ENCODE data around the gene KCNN4.

KCNN4 gene

DNA sequence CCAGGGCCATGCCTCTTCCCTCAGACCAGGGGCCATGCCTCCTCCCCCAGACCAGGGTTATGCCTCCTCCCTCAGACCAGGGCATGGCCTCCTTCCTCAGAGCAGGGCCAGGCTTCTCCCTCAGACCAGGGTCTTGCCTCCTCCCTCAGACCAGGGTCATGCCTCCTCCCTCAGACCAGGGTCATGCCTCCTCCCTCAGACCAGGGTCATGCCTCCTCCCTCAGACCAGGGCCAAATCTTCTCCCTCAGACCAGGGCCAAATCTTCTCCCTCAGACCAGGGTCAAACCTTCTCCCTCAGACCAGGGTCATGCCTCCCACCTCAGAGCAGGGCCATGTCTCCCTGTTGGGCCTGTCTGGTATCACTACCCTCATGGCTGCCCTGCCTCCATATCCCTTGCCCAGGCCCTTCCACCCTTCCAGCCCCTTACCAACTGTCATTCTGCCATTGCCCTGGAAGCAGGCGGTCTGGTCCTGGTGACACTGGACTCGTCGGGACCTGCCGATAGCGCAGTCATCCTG is 17.3 kb upstream of the KCNN4 start:
- no peaks in the 10 kb centered on the region for H3K9me3 ChIP-seq (ENCODE audit: severe bottlenecking)
- TF ChIP-seq CTCF (IDR thresholded peaks at IDR 0.05; ENCODE audit: poor library complexity, severe bottlenecking): no peak
- H3K27me3 ChIP-seq (ENCODE audit: insufficient read depth, poor library complexity, severe bottlenecking): no peaks in the 10 kb centered on the region
- peak overlapping the region; percentile 19 for H3K27ac ChIP-seq (ENCODE audit: poor library complexity, severe bottlenecking)
- ATAC-seq (ENCODE audit: low read depth): no peak; the same call in 2 of the 3 replicates
- no peaks in the 10 kb centered on the region for H3K36me3 ChIP-seq (ENCODE audit: low read depth)
- H3K4me1 ChIP-seq (ENCODE audit: insufficient read depth, poor library complexity, severe bottlenecking): peaks cover 8% of the 10 kb centered on the region
- no peak for DNase-seq (ENCODE audit: low spot score)
- H3K4me3 ChIP-seq (ENCODE audit: severe bottlenecking): peak overlapping the region; percentile 44

- H3K4me3 ChIP-seq (ENCODE audit: severe bottlenecking): no peak overlapping the region
- H3K4me1 ChIP-seq (ENCODE audit: insufficient read depth, poor library complexity, severe bottlenecking): peaks cover 8% of the 10 kb centered on the region
- H3K9me3 ChIP-seq (ENCODE audit: severe bottlenecking): no peaks in the 10 kb centered on the region
- DNase-seq (ENCODE audit: low spot score) (no peak), ATAC-seq (ENCODE audit: low read depth) (no peak)
- no peak for TF ChIP-seq CTCF (IDR thresholded peaks at IDR 0.05; ENCODE audit: poor library complexity, severe bottlenecking)
- no peaks in the 10 kb centered on the region for H3K36me3 ChIP-seq (ENCODE audit: low read depth)
- no peak overlapping the region for H3K27ac ChIP-seq (ENCODE audit: poor library complexity, severe bottlenecking)
- no peaks in the 10 kb centered on the region for H3K27me3 ChIP-seq (ENCODE audit: insufficient read depth, poor library complexity, severe bottlenecking)
These were observed 16.8 kb upstream of the KCNN4 start for GRCh38 chr19:43797556-43797955.

GRCh38 chr19:43797118-43797517 is 16.3 kb upstream of the KCNN4 start:
- Histone ChIP-seq H3K27ac (ENCODE audit: poor library complexity, severe bottlenecking) (no peak overlapping the region), H3K4me3 (ENCODE audit: severe bottlenecking) (no peak overlapping the region), H3K27me3 (ENCODE audit: insufficient read depth, poor library complexity, severe bottlenecking) (no peaks in the 10 kb centered on the region), H3K9me3 (ENCODE audit: severe bottlenecking) (no peaks in the 10 kb centered on the region), H3K4me1 (ENCODE audit: insufficient read depth, poor library complexity, severe bottlenecking) (peaks cover 8% of the 10 kb centered on the region), H3K36me3 (ENCODE audit: low read depth) (no peaks in the 10 kb centered on the region)
- ATAC-seq (ENCODE audit: low read depth): no peak
- DNase-seq (ENCODE audit: low spot score): no peak
- TF ChIP-seq CTCF (IDR thresholded peaks at IDR 0.05; ENCODE audit: poor library complexity, severe bottlenecking): no peak

DNA sequence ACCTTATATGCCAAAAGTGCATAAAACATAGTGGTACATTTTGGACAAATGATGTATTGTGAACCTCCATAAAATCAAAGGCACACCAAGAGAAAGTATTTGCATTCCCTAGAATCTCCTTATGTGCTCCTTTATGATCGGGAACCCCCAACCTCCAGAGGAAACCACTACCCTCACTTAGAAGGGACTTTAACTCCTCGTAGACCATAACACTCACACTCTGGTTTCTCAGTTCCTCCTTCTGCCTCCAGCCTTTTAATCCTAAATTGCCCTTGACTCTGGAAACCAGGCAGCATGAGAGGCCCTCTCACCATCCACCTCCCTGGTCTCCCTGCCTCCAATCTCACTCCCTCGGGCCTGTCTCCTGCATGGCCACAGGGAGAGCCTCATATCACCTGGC is 9.8 kb upstream of the KCNN4 start:
- H3K27me3 ChIP-seq (ENCODE audit: insufficient read depth, poor library complexity, severe bottlenecking): no peaks in the 10 kb centered on the region
- H3K4me3 ChIP-seq (ENCODE audit: severe bottlenecking): no peak overlapping the region
- no peaks in the 10 kb centered on the region for H3K4me1 ChIP-seq (ENCODE audit: insufficient read depth, poor library complexity, severe bottlenecking)
- H3K27ac ChIP-seq (ENCODE audit: poor library complexity, severe bottlenecking): no peak overlapping the region
- no peak for TF ChIP-seq CTCF (IDR thresholded peaks at IDR 0.05; ENCODE audit: poor library complexity, severe bottlenecking)
- ATAC-seq (ENCODE audit: low read depth): no peak
- DNase-seq (ENCODE audit: low spot score): no peak
- H3K9me3 ChIP-seq (ENCODE audit: severe bottlenecking): no peaks in the 10 kb centered on the region
- no peaks in the 10 kb centered on the region for H3K36me3 ChIP-seq (ENCODE audit: low read depth)

DNA sequence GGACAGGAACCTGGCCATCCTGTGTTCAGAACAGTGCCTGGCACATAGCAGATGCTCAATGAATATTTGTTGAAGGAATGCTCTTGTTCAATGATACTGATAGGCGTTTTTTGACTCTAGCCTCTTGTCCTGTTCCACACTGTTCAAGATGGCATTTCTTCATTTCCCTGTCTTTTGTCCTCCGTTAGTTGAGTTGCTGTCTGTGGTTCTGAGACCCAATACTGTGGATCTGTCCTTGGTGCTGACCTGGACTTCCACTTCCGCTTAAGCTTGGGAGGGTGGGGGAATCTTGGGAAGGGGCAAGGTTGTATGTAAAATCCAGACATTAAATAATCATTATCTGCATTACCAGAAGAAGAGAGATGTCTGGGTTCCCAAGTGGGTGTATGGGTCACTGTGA is 8.3 kb upstream of the KCNN4 start:
- H3K9me3 ChIP-seq (ENCODE audit: severe bottlenecking): no peaks in the 10 kb centered on the region
- TF ChIP-seq CTCF (IDR thresholded peaks at IDR 0.05; ENCODE audit: poor library complexity, severe bottlenecking): no peak
- DNase-seq (ENCODE audit: low spot score): no peak
- no peak overlapping the region for H3K27ac ChIP-seq (ENCODE audit: poor library complexity, severe bottlenecking)
- H3K4me1 ChIP-seq (ENCODE audit: insufficient read depth, poor library complexity, severe bottlenecking): peaks cover 12% of the 10 kb centered on the region
- no peaks in the 10 kb centered on the region for H3K27me3 ChIP-seq (ENCODE audit: insufficient read depth, poor library complexity, severe bottlenecking)
- no peak for ATAC-seq (ENCODE audit: low read depth)
- H3K4me3 ChIP-seq (ENCODE audit: severe bottlenecking): no peak overlapping the region
- no peaks in the 10 kb centered on the region for H3K36me3 ChIP-seq (ENCODE audit: low read depth)
